GM11168 (cell line): ENCODE results near the gene ADGRL1.
"Not testable (repeated sequence)": the region's sequence is repeated elsewhere in the genome, so short reads cannot be mapped to it uniquely, and the experiment has no call there.

ENCODE experiments used
- in situ Hi-C: fragments of 300-500 bp; cut with MboI; formaldehyde crosslinking; loops from one replicate; pipeline ENCODE4 v1.12.0; 2022; ENCODE audit warnings: low sequenced_read_pairs; ENCODE audit not compliant: unreplicated experiment

ADGRL1 gene

GRCh38 chr19:14205452-14206287, at the start of gene ADGRL1:
TSS of gene ADGRL1 (minus strand) at chr19:14206169. CDS start at chr19:14183602, 22,567 bp downstream.
- in situ Hi-C loops, result not testable (repeated sequence)

GRCh38 chr19:14255316-14255715, 49.3 kb upstream of the ADGRL1 start:
- in situ Hi-C loops, result not testable (repeated sequence)

GRCh38 chr19:14253822-14254599, 48.0 kb upstream of the ADGRL1 start:
- in situ Hi-C loops, result not testable (repeated sequence)

GRCh38 chr19:14252136-14252535, 46.2 kb upstream of the ADGRL1 start:
- in situ Hi-C loops, result not testable (repeated sequence)

- in situ Hi-C loops, result no loop called here
These were observed 44.9 kb upstream of the ADGRL1 start for GRCh38 chr19:14250870-14251269.

GRCh38 chr19:14250315-14250714, 44.3 kb upstream of the ADGRL1 start:
- in situ Hi-C loops, result not testable (repeated sequence)

GRCh38 chr19:14249891-14250290, 43.9 kb upstream of the ADGRL1 start:
- in situ Hi-C loops, result not testable (repeated sequence)

- in situ Hi-C loops, result not testable (repeated sequence)
These were observed 43.2 kb upstream of the ADGRL1 start for GRCh38 chr19:14249012-14249754.

GRCh38 chr19:14248578-14249011, 42.6 kb upstream of the ADGRL1 start:
- in situ Hi-C loops, result no loop called here

- in situ Hi-C loops, result not testable (repeated sequence)
These were observed 41.8 kb upstream of the ADGRL1 start for GRCh38 chr19:14247548-14248471.

GRCh38 chr19:14247205-14247547, 41.2 kb upstream of the ADGRL1 start:
- in situ Hi-C loops, result not testable (repeated sequence)

- in situ Hi-C loops, result not testable (repeated sequence)
These were observed 38.4 kb upstream of the ADGRL1 start for GRCh38 chr19:14244393-14244792.

- in situ Hi-C loops, result not testable (repeated sequence)
These were observed 37.7 kb upstream of the ADGRL1 start for GRCh38 chr19:14243718-14244117.

- in situ Hi-C loops, result no loop called here
These were observed 31.3 kb upstream of the ADGRL1 start for GRCh38 chr19:14237014-14237941.

GRCh38 chr19:14232945-14233344, 27.0 kb upstream of the ADGRL1 start:
- in situ Hi-C loops, result not testable (repeated sequence)

GRCh38 chr19:14228446-14229071, 22.6 kb upstream of the ADGRL1 start:
- in situ Hi-C loops, result not testable (repeated sequence)

GRCh38 chr19:14226498-14226897, 20.5 kb upstream of the ADGRL1 start:
- in situ Hi-C loops, result not testable (repeated sequence)

- in situ Hi-C loops, result no loop called here
These were observed 16.9 kb upstream of the ADGRL1 start for GRCh38 chr19:14222886-14223285.
